Psoas muscle (tissue), 8 donors: ENCODE measurements around the gene SCGB1C1. TPM values are rescaled to one million over a fixed set of nuclear protein-coding genes. Genes with fewer than 3 reads are reported as not detected.

Experiments used
- ATAC-seq, 4 donors: fragments of 200-7000 bp; cut with Tn5 transposase; one replicate each; pipeline ENCODE4 v1.9.1; 2020; ENCODE audit warnings: moderate library complexity in 3 of 4, mild to moderate bottlenecking in 2 of 4
- DNase-seq, 2 donors: peaks; one replicate each; pipeline ENCODE4 v3.0.0-alpha.2; 2020
- H3K27ac ChIP-seq: fragments of 200-600 bp; one replicate; pipeline ENCODE4 v1.8.0; 2022
- H3K27me3 ChIP-seq, 3 donors: fragments of 200-600 bp in 1 of 3; one replicate each; pipeline versions ENCODE4 v1.6.1 to v1.8.0; 2013 to 2022; ENCODE audit warnings: low read length in 2 of 3, mild to moderate bottlenecking in 2 of 3, moderate library complexity in 1 of 3; ENCODE audit not compliant: insufficient read depth in 3 of 3
- H3K36me3 ChIP-seq, 2 donors: fragments of 200-600 bp in 1 of 2; one replicate each; pipeline versions ENCODE4 v1.6.1 to v1.8.0; 2013 to 2022; ENCODE audit warnings: low read depth in 1 of 2, mild to moderate bottlenecking in 1 of 2, moderate library complexity in 1 of 2; ENCODE audit not compliant: insufficient read depth in 1 of 2
- H3K4me1 ChIP-seq: fragments of 200-600 bp; one replicate; pipeline ENCODE4 v1.8.0; 2022
- H3K4me3 ChIP-seq: fragments of 200-600 bp; one replicate; pipeline ENCODE4 v1.8.0; 2022; ENCODE audit warnings: mild to moderate bottlenecking
- H3K9me3 ChIP-seq: fragments of 200-600 bp; one replicate; pipeline ENCODE4 v1.8.0; 2022
- WGBS, 3 donors: extraction: QIAGEN DNeasy Blood & Tissue Kit; methylation state at CpG; one replicate each; pipeline versions ENCODE4 v1.1.6 to v1.1.7; 2013; 5-methylcytosine and 5-hydroxymethylcytosine counted together
- intact Hi-C, 2 donors: fragments of 100-400 bp; cut with DNase I; formaldehyde crosslinking; loops; one replicate each; pipeline versions ENCODE4 v1.11.0 to v1.14.2; 2022
- polyA plus RNA-seq, 3 donors: library from polyadenylated mRNA; stranded (reverse); fragments of 200-250 nt; gene quantifications; one replicate each; pipeline ENCODE4 v1.2.3, GENCODE V29; 2013
- total RNA-seq, 4 donors: library from RNA; stranded (reverse); fragmentation: NEBNext Ultra II Directional in 2 of 4; extraction: Animal tissue kit (Norgen Biotek cat#: 25700) in 2 of 4; gene quantifications; one replicate each; pipeline versions ENCODE4 v1.2.1 to v1.2.4, GENCODE V29; 2021 to 2023
- TF ChIP-seq, protein P1 (sequence below): fragments of 200-600 bp; IDR thresholded peaks from one replicate; pipeline ENCODE4 v1.8.0; 2022; ENCODE audit warnings: antibody characterized with exemption
- donor health status: healthy with polysubstance abuse.
- donor health status: DM: no; HTN: no; CAD: no; lungs with moderate emphysema.
- donor health status: Bipolar disorder and iron deficiency.
- donor health status: healthy.
- donor health status: DM: yes; HTN: yes; CAD: no.
- donor health status: DM: no; HTN: no; CAD: no.
- donor health status: DM: no; HTN: no; CAD: no.
- donor health status: DM: yes; HTN: yes; CAD: no.

SCGB1C1 gene
- total and polyA plus RNA-seq, 7 donors: not detected

DNA sequence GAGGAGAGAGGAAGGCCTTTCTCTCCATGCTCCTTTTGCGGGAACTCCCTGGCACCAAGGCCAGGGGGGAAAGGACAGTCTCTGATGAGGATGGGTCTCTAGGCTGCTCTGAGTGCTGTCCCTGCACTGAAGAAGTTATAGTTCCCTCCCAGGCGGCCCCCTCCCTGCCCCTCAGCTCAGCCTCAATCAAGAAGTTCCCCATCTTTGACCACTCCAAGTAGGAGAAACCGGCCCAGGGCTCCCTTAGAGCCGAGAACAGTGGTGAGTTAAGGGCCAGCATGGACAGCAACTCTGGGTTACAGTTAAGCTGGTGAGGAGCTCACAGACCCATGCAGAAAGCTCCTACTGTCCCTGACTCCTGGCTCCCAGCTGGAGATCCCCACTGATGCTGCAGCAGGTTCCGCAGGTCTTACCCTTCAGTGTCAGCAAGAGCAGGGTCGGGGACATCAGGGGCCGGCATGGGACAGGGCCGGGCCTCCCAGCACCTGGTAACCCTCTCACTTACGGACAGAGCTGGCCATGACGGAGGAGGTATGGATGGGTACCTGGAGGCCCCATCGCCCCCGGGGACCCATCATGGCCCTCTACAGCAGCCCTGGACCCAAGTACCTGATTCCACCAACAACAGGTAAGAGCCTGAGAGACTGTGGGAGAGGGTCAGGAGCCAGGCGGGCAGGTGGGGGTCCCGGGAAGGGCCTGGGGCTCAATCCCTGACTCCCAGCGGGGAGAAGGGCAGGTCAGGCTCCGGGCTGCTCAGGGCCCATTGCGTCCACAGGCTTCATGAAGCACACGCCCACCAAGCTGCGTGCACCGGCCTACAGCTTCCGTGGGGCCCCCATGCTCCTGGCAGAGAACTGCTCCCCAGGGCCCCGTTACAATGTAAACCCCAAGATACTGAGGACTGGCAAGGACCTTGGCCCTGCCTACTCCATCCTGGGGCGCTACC, 4.2 kb downstream of the SCGB1C1 start:
- Histone ChIP-seq H3K36me3 (peaks cover 0 to 20% of the 10 kb centered on the region in 2 donors), H3K9me3 (no peaks in the 10 kb centered on the region), H3K4me3 (no peak overlapping the region), H3K4me1 (no peaks in the 10 kb centered on the region), H3K27me3 (no peaks in the 10 kb centered on the region), H3K27ac (no peak overlapping the region)
- DNase-seq: no peak
- intact Hi-C loops: no loop called here
- ATAC-seq: peak in 2 of 4 donors; percentile 11 to 23
- 73 to 82% (median 75%) methylated on average over 20 to 23 of the region's 23 CpGs for WGBS, 3 donors
- TF ChIP-seq, protein P1, sequence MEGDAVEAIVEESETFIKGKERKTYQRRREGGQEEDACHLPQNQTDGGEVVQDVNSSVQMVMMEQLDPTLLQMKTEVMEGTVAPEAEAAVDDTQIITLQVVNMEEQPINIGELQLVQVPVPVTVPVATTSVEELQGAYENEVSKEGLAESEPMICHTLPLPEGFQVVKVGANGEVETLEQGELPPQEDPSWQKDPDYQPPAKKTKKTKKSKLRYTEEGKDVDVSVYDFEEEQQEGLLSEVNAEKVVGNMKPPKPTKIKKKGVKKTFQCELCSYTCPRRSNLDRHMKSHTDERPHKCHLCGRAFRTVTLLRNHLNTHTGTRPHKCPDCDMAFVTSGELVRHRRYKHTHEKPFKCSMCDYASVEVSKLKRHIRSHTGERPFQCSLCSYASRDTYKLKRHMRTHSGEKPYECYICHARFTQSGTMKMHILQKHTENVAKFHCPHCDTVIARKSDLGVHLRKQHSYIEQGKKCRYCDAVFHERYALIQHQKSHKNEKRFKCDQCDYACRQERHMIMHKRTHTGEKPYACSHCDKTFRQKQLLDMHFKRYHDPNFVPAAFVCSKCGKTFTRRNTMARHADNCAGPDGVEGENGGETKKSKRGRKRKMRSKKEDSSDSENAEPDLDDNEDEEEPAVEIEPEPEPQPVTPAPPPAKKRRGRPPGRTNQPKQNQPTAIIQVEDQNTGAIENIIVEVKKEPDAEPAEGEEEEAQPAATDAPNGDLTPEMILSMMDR: no peak

GRCh38 chr11:197741-198235, 4.9 kb downstream of the SCGB1C1 start:
- no peaks in the 10 kb centered on the region for H3K27me3 ChIP-seq
- no peaks in the 10 kb centered on the region for H3K4me1 ChIP-seq
- TF ChIP-seq, protein P1: no peak
- ATAC-seq (peak in 2 of 4 donors; percentile 8 to 22), DNase-seq (no peak)
- H3K36me3 ChIP-seq: peaks cover 0 to 27% of the 10 kb centered on the region in 2 donors
- H3K27ac ChIP-seq: no peak overlapping the region
- intact Hi-C loops: no loop called here
- H3K4me3 ChIP-seq: no peak overlapping the region
- H3K9me3 ChIP-seq: no peaks in the 10 kb centered on the region
- WGBS, 3 donors: 72 to 87% (median 75%) methylated on average over 9 of the region's 9 CpGs

- no peak overlapping the region for H3K27ac ChIP-seq
- no peaks in the 10 kb centered on the region for H3K4me1 ChIP-seq
- intact Hi-C loops: no loop called here
- ATAC-seq (no peak), DNase-seq (no peak)
- H3K4me3 ChIP-seq: no peak overlapping the region
- H3K36me3 ChIP-seq: peaks cover 0 to 32% of the 10 kb centered on the region in 2 donors
- no peaks in the 10 kb centered on the region for H3K27me3 ChIP-seq
- TF ChIP-seq, protein P1: no peak
- no peaks in the 10 kb centered on the region for H3K9me3 ChIP-seq
- 81 to 88% (median 82%) methylated on average over 21 of the region's 21 CpGs for WGBS, 3 donors
Measured at GRCh38 chr11:198236-198806, 5.4 kb downstream of the SCGB1C1 start.

DNA sequence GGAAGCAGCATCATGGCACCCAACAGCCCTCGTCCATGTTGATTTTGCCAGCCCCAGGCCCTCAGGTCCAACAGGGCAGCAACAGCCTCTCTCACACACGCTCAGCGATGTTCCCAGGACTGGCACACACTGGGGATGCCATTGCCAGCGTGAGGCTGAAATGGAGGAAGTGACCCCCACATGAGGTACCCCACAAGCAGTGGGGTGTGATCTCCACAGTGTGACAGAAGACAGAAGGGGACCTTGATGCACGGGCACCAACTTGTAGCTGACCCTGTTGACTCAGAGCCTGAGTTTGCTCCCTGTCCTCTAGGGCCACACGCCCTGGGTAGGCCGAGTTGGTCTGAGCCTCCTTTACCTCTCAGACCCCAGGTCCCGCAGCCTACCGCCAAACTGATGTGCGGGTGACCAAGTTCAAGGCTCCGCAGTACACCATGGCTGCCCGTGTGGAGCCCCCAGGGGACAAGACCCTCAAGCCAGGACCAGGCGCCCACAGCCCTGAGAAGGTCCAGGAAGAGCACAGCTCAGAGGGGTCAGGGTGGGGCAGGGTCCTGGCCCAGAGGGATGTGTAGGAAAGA, 6.2 kb downstream of the SCGB1C1 start:
- H3K27me3 ChIP-seq: no peaks in the 10 kb centered on the region
- 78 to 83% (median 81%) methylated on average over 13 of the region's 13 CpGs for WGBS, 3 donors
- TF ChIP-seq, protein P1: no peak
- intact Hi-C loops: no loop called here
- no peaks in the 10 kb centered on the region for H3K9me3 ChIP-seq
- no peak overlapping the region for H3K27ac ChIP-seq
- ATAC-seq: peak in 1 of 4 donors; percentile 7
- DNase-seq: no peak
- H3K36me3 ChIP-seq: peaks cover 0 to 40% of the 10 kb centered on the region in 2 donors
- H3K4me3 ChIP-seq: no peak overlapping the region
- H3K4me1 ChIP-seq: no peaks in the 10 kb centered on the region
